GM12878 (cell line): ENCODE measurements around the gene PFKM. TPM values are rescaled to one million over a fixed set of nuclear protein-coding genes. Genes with fewer than 3 reads are reported as not detected.

Experiments
- ATAC-seq: fragments of 200-7000 bp; cut with Tn5 transposase; 3 replicates; pipeline ENCODE4 v1.9.1; 2020; ENCODE audit warnings: mild to moderate bottlenecking, moderate library complexity
- BruUV-seq: library from RNA; stranded (reverse); fragments of 400-500 nt; replicated peaks from 2 replicates; lab custom pipeline; 2021; lab: Mats Ljungman, UMichigan
- CTCF ChIA-PET: fragments of 300-600 bp; sonication (Branson Sonifier 250); formaldehyde crosslinking; extraction: SDS; loops from one replicate; lab custom pipeline; 2021; ENCODE audit warnings: inconsistent platforms; lab: Yijun Ruan, JAX
- POLR2A ChIA-PET: fragments of 350-600 bp; formaldehyde crosslinking; extraction: SDS; loops from one replicate; lab custom pipeline; 2021; ENCODE audit warnings: inconsistent platforms; lab: Charles Lee
- RAD21 ChIA-PET: fragments of 300-600 bp; sonication (Branson Sonifier 250); formaldehyde crosslinking; loops from one replicate; lab custom pipeline; 2023; ENCODE audit warnings: antibody characterized with exemption; ENCODE audit not compliant: unreplicated experiment; lab: Charles Lee
- SMC1A ChIA-PET: fragments of 300-600 bp; sonication (Branson Sonifier 250); formaldehyde crosslinking; loops from one replicate; lab custom pipeline; 2023; ENCODE audit not compliant: unreplicated experiment, uncharacterized antibody; lab: Charles Lee
- DNase-seq: peaks from one replicate; pipeline ENCODE4 v3.0.0-alpha.2; 2011; ENCODE audit warnings: low read depth, low spot score
- FAIRE-seq: peaks from 3 replicates; lab custom pipeline; 2011; peaks lifted over from hg19 to GRCh38; lab: Jason Lieb, UNC
- H2AFZ ChIP-seq: 2 replicates; pipeline ENCODE4 v1.6.0; 2011; ENCODE audit warnings: low read depth, low read length, control low read depth; ENCODE audit not compliant: control insufficient read depth
- H3K27ac ChIP-seq: 2 replicates; pipeline ENCODE4 v1.5.1; 2011; ENCODE audit warnings: control low read depth; ENCODE audit not compliant: control insufficient read depth, insufficient read depth
- H3K27me3 ChIP-seq, 2 experiments: replicated peaks in 1 of 2; 2 replicates each; pipeline versions ENCODE4 v1.6.0 to v1.6.1; 2011; ENCODE audit warnings: low read length in 1 of 2; ENCODE audit not compliant: control insufficient read depth in 2 of 2, insufficient read depth in 2 of 2
- H3K36me3 ChIP-seq, 2 experiments: 2 replicates each; pipeline ENCODE4 v1.5.1; 2011; ENCODE audit warnings: low read length in 1 of 2; ENCODE audit not compliant: control insufficient read depth in 2 of 2, insufficient read depth in 2 of 2
- H3K4me1 ChIP-seq: 2 replicates; pipeline ENCODE4 v1.6.1; 2011; ENCODE audit warnings: mild to moderate bottlenecking, low read length, moderate library complexity, mixed read lengths; ENCODE audit not compliant: control insufficient read depth, insufficient read depth
- H3K4me2 ChIP-seq: 2 replicates; pipeline ENCODE4 v1.6.0; 2011; ENCODE audit warnings: control low read depth; ENCODE audit not compliant: control insufficient read depth, insufficient read depth
- H3K4me3 ChIP-seq: fragments of 200-600 bp; sonication (generic); 2 replicates; pipeline ENCODE4 v1.5.1; 2016
- H3K79me2 ChIP-seq: 2 replicates; pipeline ENCODE4 v1.6.0; 2011; ENCODE audit warnings: low read length; ENCODE audit not compliant: control insufficient read depth, insufficient read depth
- H3K9ac ChIP-seq: 2 replicates; pipeline ENCODE4 v1.8.0; 2011; ENCODE audit warnings: low read length, control low read depth, mixed read lengths; ENCODE audit not compliant: control insufficient read depth, insufficient read depth
- H3K9me3 ChIP-seq: replicated peaks from 3 replicates; pipeline ENCODE4 v1.5.1; 2011; ENCODE audit warnings: mild to moderate bottlenecking, low read length; ENCODE audit not compliant: control insufficient read depth, insufficient read depth
- H4K20me1 ChIP-seq: 2 replicates; pipeline ENCODE4 v1.6.0; 2011; ENCODE audit not compliant: control insufficient read depth, insufficient read depth
- GABPA ChIP-seq: IDR thresholded peaks from 2 replicates; pipeline ENCODE4 v1.6.1; 2014; ENCODE audit warnings: antibody characterized with exemption, low read depth, mild to moderate bottlenecking, inconsistent platforms
- HDGF ChIP-seq: fragments of 450-650 bp; IDR thresholded peaks from 2 replicates; pipeline ENCODE4 v1.6.1; 2016; ENCODE audit warnings: antibody characterized with exemption
- KLF5 ChIP-seq: fragments of 450-650 bp; IDR thresholded peaks from 2 replicates; pipeline ENCODE4 v1.6.1; 2014; ENCODE audit warnings: mild to moderate bottlenecking; ENCODE audit not compliant: partially characterized antibody
- MTA2 ChIP-seq: fragments of 450-650 bp; IDR thresholded peaks from 2 replicates; pipeline ENCODE4 v1.6.1; 2016; ENCODE audit warnings: low read depth, mild to moderate bottlenecking, moderate library complexity
- SPI1 ChIP-seq: IDR thresholded peaks from 2 replicates; pipeline ENCODE4 v1.6.1; 2011; ENCODE audit warnings: low read depth, mild to moderate bottlenecking, low read length, moderate library complexity, borderline replicate concordance; ENCODE audit not compliant: insufficient read depth
- ZNF687 ChIP-seq: fragments of 450-650 bp; IDR thresholded peaks from 2 replicates; pipeline ENCODE4 v1.6.1; 2017; ENCODE audit warnings: mild to moderate bottlenecking, moderate library complexity
- WGBS: methylation state at CpG from one replicate; pipeline ENCODE4 v1.1.6; 2016; ENCODE audit warnings: low lambda C conversion rate; ENCODE audit not compliant: insufficient replicate concordance, insufficient coverage; ENCODE audit errors: missing lambda C conversion rate; 5-methylcytosine and 5-hydroxymethylcytosine counted together
- in situ Hi-C: fragments of 300-500 bp; cut with MboI; formaldehyde crosslinking; loops from 9 replicates; pipeline ENCODE4 v1.14.3; 2018; ENCODE audit warnings: mixed read lengths
- intact Hi-C: fragments of 100-400 bp; cut with micrococcal nuclease; formaldehyde crosslinking; loops from one replicate; pipeline ENCODE4 v1.14.2; 2022; ENCODE audit not compliant: unreplicated experiment
- polyA plus RNA-seq, 11 experiments: library from polyadenylated mRNA; depleted of rRNA in 4 of 11; unstranded in 6 of 11; stranded (reverse) in 5 of 11; fragments of >200 nt; fragmentation: Nextera tagmentation in 4 of 11; fragmentation: Illumina TruSeq in 1 of 11; extraction: Ambion mirVana in 4 of 11; extraction: Trizol in 1 of 11; gene quantifications; 1 replicate in 1 of 11; 2 replicates in 10 of 11; pipeline versions ENCODE4 v1.2.1 to v1.2.3, GENCODE V29; 2011 to 2016; ENCODE audit warnings: inconsistent platforms in 2 of 11, missing spikeins in 2 of 11, low read depth in 1 of 11
- total RNA-seq, 4 experiments: library from RNA; depleted of rRNA in 3 of 4; stranded (reverse); fragments of >200 nt in 3 of 4; fragmentation: Illumina TruSeq in 1 of 4; extraction: Trizol in 1 of 4; gene quantifications; 2 replicates each; pipeline versions ENCODE4 v1.2.1 to v1.2.3, GENCODE V29; 2013 to 2021

The PFKM gene
- total and polyA plus RNA-seq, 10 of the 15 experiments (the other 5 are each of a cell fraction or from before 2014, with no cell fraction given), result 27.6 to 80.0 (median 55.8) TPM

GRCh38 chr12:48185181-48185919, 66.2 kb downstream of the PFKM start:
- Histone ChIP-seq H3K27me3 (peaks cover 9 to 12% of the 10 kb centered on the region in 2 experiments), H3K4me1 (peaks cover 5% of the 10 kb centered on the region), H3K9me3 (no peaks in the 10 kb centered on the region; the same call in 2 of the 3 replicates), H3K27ac (no peak overlapping the region), H3K36me3 (no peaks in the 10 kb centered on the region), H4K20me1 (no peaks in the 10 kb centered on the region), H2AFZ (no peak overlapping the region), H3K79me2 (no peaks in the 10 kb centered on the region), H3K4me3 (no peak overlapping the region), H3K9ac (no peak overlapping the region), H3K4me2 (no peak overlapping the region)
- DNase-seq, result no peak
- ChIA-PET RAD21 (no interaction called here), POLR2A (no interaction called here), SMC1A (interaction anchor here (0.6 to 0.7 kb wide), 2 partner anchors 9 to 69 kb away, joined by 3 read pairs; no protein-coding TSS in a partner anchor), CTCF (interaction anchor here (1.0 to 1.4 kb wide), 3 partner anchors 13 to 37 kb away, joined by 4 to 8 read pairs (median 4); partner anchors contain the start of gene ASB8)
- FAIRE-seq, result no peak
- BruUV-seq, result no TSS peak
- TF ChIP-seq GABPA (no peak), HDGF (no peak), ZNF687 (no peak), KLF5 (no peak), MTA2 (no peak), SPI1 (peak; percentile 52)
- intact Hi-C loops (loop anchor here (5.0 kb wide), 1 partner anchor 432 kb away; no protein-coding TSS in a partner anchor), in situ Hi-C loops (no loop called here)
- 25% methylated on average over 10 of the region's 10 CpGs for WGBS
- peak; percentile 36 for ATAC-seq
